HepG2 (cell line): Measurements from ENCODE around the gene ANKRD44. TPM values are rescaled to one million over a fixed set of nuclear protein-coding genes. Genes with fewer than 3 reads are reported as not detected.

Source experiments
- ATAC-seq: fragments of 200-7000 bp; cut with Tn5 transposase; 3 replicates; pipeline ENCODE4 v1.9.1; 2020; ENCODE audit warnings: mild to moderate bottlenecking, moderate library complexity
- BruUV-seq: library from RNA; stranded (reverse); fragments of 400-500 nt; replicated peaks from 2 replicates; lab custom pipeline; 2021; lab: Mats Ljungman, UMichigan
- CTCF ChIA-PET: fragments of 300-600 bp; formaldehyde crosslinking; extraction: SDS; loops from one replicate; lab custom pipeline; 2021; ENCODE audit warnings: low total read pairs, inconsistent platforms, low intra/inter-chr PET ratio; lab: Yijun Ruan, JAX
- POLR2A ChIA-PET: fragments of 350-600 bp; sonication (Branson Sonifier 250); formaldehyde crosslinking; loops from one replicate; lab custom pipeline; 2020; ENCODE audit warnings: antibody characterized with exemption, inconsistent platforms; lab: Yijun Ruan, JAX
- DNase-seq: peaks from one replicate; pipeline ENCODE4 v3.0.0-alpha.2; 2015; ENCODE audit warnings: low spot score
- FAIRE-seq: peaks from 3 replicates; lab custom pipeline; 2011; peaks lifted over from hg19 to GRCh38; lab: Jason Lieb, UNC
- H2AFZ ChIP-seq: one replicate; pipeline ENCODE4 v1.6.1; 2011; ENCODE audit warnings: low read length, inconsistent platforms
- H3K27ac ChIP-seq: fragments of 300-600 bp; 3 replicates; pipeline ENCODE4 v1.8.0; 2011; ENCODE audit warnings: mixed run types, mild to moderate bottlenecking, mixed read lengths, low read length, inconsistent platforms; ENCODE audit not compliant: insufficient read depth; ENCODE audit errors: extremely low read length
- H3K27me3 ChIP-seq, 2 experiments: fragments of 200-600 bp in 1 of 2; 2 replicates in 1 of 2; 3 replicates in 1 of 2; pipeline versions ENCODE4 v1.6.0 to v1.8.0; 2011; ENCODE audit warnings: low read length in 2 of 2, mild to moderate bottlenecking in 2 of 2, moderate library complexity in 2 of 2, inconsistent platforms in 1 of 2; ENCODE audit not compliant: insufficient read depth in 2 of 2, control insufficient read depth in 1 of 2
- H3K36me3 ChIP-seq, 2 experiments: fragments of 200-600 bp in 1 of 2; replicated peaks in 1 of 2; 2 replicates in 1 of 2; 3 replicates in 1 of 2; pipeline versions ENCODE4 v1.5.1 to v1.8.0; 2011; ENCODE audit warnings: low read length in 2 of 2, inconsistent platforms in 1 of 2; ENCODE audit not compliant: insufficient read depth in 2 of 2, control insufficient read depth in 1 of 2
- H3K4me1 ChIP-seq: 2 replicates; pipeline ENCODE4 v1.5.1; 2012; ENCODE audit warnings: low read length, inconsistent platforms; ENCODE audit not compliant: insufficient read depth
- H3K4me2 ChIP-seq: 2 replicates; pipeline ENCODE4 v1.6.0; 2011; ENCODE audit warnings: low read depth, low read length, inconsistent platforms
- H3K4me3 ChIP-seq, 3 experiments: fragments of 200-600 bp in 1 of 3; sonication (generic), shearing (Covaris generic) in 1 of 3; replicated peaks in 1 of 3; 2 replicates each; pipeline ENCODE4 v1.5.1; 2011 to 2016; ENCODE audit warnings: low read length in 3 of 3, inconsistent platforms in 2 of 3, low read depth in 2 of 3, mild to moderate bottlenecking in 2 of 3, control low read depth in 1 of 3, mixed read lengths in 1 of 3; ENCODE audit not compliant: insufficient read depth in 1 of 3
- H3K79me2 ChIP-seq: one replicate; pipeline ENCODE4 v1.6.1; 2011; ENCODE audit warnings: low read length, inconsistent platforms; ENCODE audit not compliant: insufficient read depth
- H3K9ac ChIP-seq: 2 replicates; pipeline ENCODE4 v1.6.0; 2011; ENCODE audit warnings: mild to moderate bottlenecking, low read depth, low read length, inconsistent platforms; ENCODE audit not compliant: insufficient read depth
- H3K9me3 ChIP-seq: 2 replicates; pipeline ENCODE4 v1.5.1; 2012; ENCODE audit warnings: mild to moderate bottlenecking, low read length
- H4K20me1 ChIP-seq: 2 replicates; pipeline ENCODE4 v1.6.0; 2011; ENCODE audit warnings: inconsistent platforms, mild to moderate bottlenecking, low read length, moderate library complexity; ENCODE audit not compliant: insufficient read depth
- FOXM1 ChIP-seq: sonication (generic); formaldehyde crosslinking; IDR thresholded peaks from 2 replicates; pipeline ENCODE4 v1.5.0; 2020; ENCODE audit warnings: missing genetic modification reagents
- HNRNPL ChIP-seq: fragments of 200-400 bp; formaldehyde crosslinking; IDR thresholded peaks from 2 replicates; pipeline ENCODE4 v1.6.1; 2017; ENCODE audit warnings: mild to moderate bottlenecking, low read depth, low read length
- MZF1 ChIP-seq: sonication (generic); formaldehyde crosslinking; IDR thresholded peaks from 2 replicates; pipeline ENCODE4 v1.8.1; 2023; ENCODE audit warnings: mild to moderate bottlenecking, missing genetic modification reagents, borderline replicate concordance
- SALL2 ChIP-seq: sonication (generic); formaldehyde crosslinking; IDR thresholded peaks from 2 replicates; pipeline ENCODE4 v1.8.1; 2023; ENCODE audit warnings: mild to moderate bottlenecking, missing genetic modification reagents, inconsistent platforms
- SMC3 ChIP-seq: IDR thresholded peaks from 2 replicates; pipeline ENCODE4 v1.6.1; 2011; ENCODE audit warnings: low read length, improper control_type of control experiment
- TMF1 ChIP-seq: sonication (generic); formaldehyde crosslinking; IDR thresholded peaks from 2 replicates; pipeline ENCODE4 v1.8.1; 2022; ENCODE audit warnings: low read depth, missing genetic modification reagents
- YEATS4 ChIP-seq: sonication (generic); formaldehyde crosslinking; IDR thresholded peaks from 2 replicates; pipeline ENCODE4 v1.4.0; 2020; ENCODE audit warnings: missing genetic modification reagents, borderline replicate concordance
- ZBTB20 ChIP-seq: sonication (generic); formaldehyde crosslinking; IDR thresholded peaks from 2 replicates; pipeline ENCODE4 v1.8.1; 2023; ENCODE audit warnings: missing genetic modification reagents, low read depth, mild to moderate bottlenecking, borderline replicate concordance
- ZNF10 ChIP-seq: sonication (generic); formaldehyde crosslinking; IDR thresholded peaks from 2 replicates; pipeline ENCODE4 v1.4.0; 2020; ENCODE audit warnings: mild to moderate bottlenecking, low read depth, missing genetic modification reagents, borderline replicate concordance
- ZNF224 ChIP-seq: sonication (generic); formaldehyde crosslinking; IDR thresholded peaks from 2 replicates; pipeline ENCODE4 v1.5.0; 2020; ENCODE audit warnings: mild to moderate bottlenecking, missing genetic modification reagents
- ZNF317 ChIP-seq: sonication (generic); formaldehyde crosslinking; IDR thresholded peaks from 2 replicates; pipeline ENCODE4 v1.5.0; 2020; ENCODE audit warnings: mild to moderate bottlenecking, missing genetic modification reagents
- WGBS: methylation state at CpG from one replicate; pipeline ENCODE4 v1.1.6; 2017; ENCODE audit warnings: low lambda C conversion rate; 5-methylcytosine and 5-hydroxymethylcytosine counted together
- in situ Hi-C: cut with HindIII; loops from 2 replicates; pipeline ENCODE4 v1.10.0; 2017; ENCODE audit warnings: low pct_unique_long_range_greater_than_20kb; ENCODE audit not compliant: extremely low pct_ligation_motif_present
- intact Hi-C: fragments of 100-400 bp; cut with micrococcal nuclease; formaldehyde crosslinking; loops from one replicate; pipeline ENCODE4 v1.10.0; 2022; ENCODE audit not compliant: unreplicated experiment
- polyA plus RNA-seq, 8 experiments: library from polyadenylated mRNA; depleted of rRNA in 3 of 8; stranded (reverse) in 7 of 8; unstranded in 1 of 8; fragments of >200 nt; fragmentation: Illumina TruSeq in 4 of 8; extraction: Trizol in 4 of 8; gene quantifications; 2 replicates each; pipeline versions ENCODE4 v1.2.1 to v1.2.3, GENCODE V29; 2011 to 2016; ENCODE audit warnings: low read depth in 4 of 8, missing spikeins in 1 of 8, mixed read lengths in 1 of 8; ENCODE audit not compliant: insufficient read depth in 1 of 8
- total RNA-seq, 5 experiments: library from RNA; depleted of rRNA; stranded (reverse); fragments of >200 nt; fragmentation: Illumina TruSeq; extraction: Trizol; gene quantifications; 2 replicates each; pipeline ENCODE4 v1.2.3, GENCODE V29; 2016; ENCODE audit warnings: low read depth in 1 of 5
- TF ChIP-seq, protein P1 (sequence below): sonication (generic); formaldehyde crosslinking; IDR thresholded peaks from 2 replicates; pipeline ENCODE4 v1.8.0; 2022; ENCODE audit warnings: mild to moderate bottlenecking, missing genetic modification reagents
- TF ChIP-seq, protein P2 (sequence below): sonication (generic); formaldehyde crosslinking; conservative IDR thresholded peaks from 2 replicates; pipeline ENCODE4 v1.8.1; 2023; ENCODE audit warnings: missing genetic modification reagents
- TF ChIP-seq, protein P3 (sequence below): sonication (generic); formaldehyde crosslinking; IDR thresholded peaks from 2 replicates; pipeline ENCODE4 v1.5.1; 2020; ENCODE audit warnings: missing genetic modification reagents, mild to moderate bottlenecking, borderline replicate concordance
- TF ChIP-seq, protein P4 (sequence below): sonication (generic); formaldehyde crosslinking; IDR thresholded peaks from 2 replicates; pipeline ENCODE4 v1.5.1; 2020; ENCODE audit warnings: missing genetic modification reagents, mild to moderate bottlenecking, borderline replicate concordance

Gene ANKRD44
- total and polyA plus RNA-seq, 2 of the 13 experiments (the other 11 are each of a cell fraction or from before 2014, with no cell fraction given): 0.04 to 0.11 TPM

DNA sequence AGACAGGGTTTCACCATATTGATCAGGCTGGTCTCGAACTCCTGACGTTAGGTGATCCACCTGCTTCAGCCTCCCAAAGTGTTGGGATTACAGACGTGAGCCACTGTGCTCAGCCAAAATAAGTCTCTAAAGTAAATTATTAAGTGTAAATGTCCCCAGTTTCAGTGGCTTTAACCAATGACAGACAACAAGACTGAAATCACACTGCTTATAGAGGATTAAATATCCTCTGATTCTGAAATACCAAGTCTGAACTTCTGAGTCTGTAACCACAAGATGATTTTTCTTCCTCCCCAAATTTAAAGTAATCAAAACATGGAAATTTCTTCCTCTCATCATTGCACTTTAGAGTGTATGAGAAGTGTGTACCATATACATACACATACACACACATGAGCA, 16.5 kb upstream of the ANKRD44 start:
- POLR2A ChIA-PET: no interaction called here
- WGBS: 49% methylated on average over 3 of the region's 3 CpGs

More for the DNA sequence above, 16.5 kb upstream of the ANKRD44 start:
- Histone ChIP-seq H2AFZ (no peak overlapping the region), H4K20me1 (no peaks in the 10 kb centered on the region), H3K27me3 (0 out of 5 replicates have a peak, but pooled peaks cover 0 to 3% of the 10 kb centered on the region in 2 experiments), H3K4me3 (no peak overlapping the region), H3K9me3 (no peaks in the 10 kb centered on the region), H3K27ac (no peak overlapping the region), H3K4me1 (peaks cover 18% of the 10 kb centered on the region), H3K36me3 (no peaks in the 10 kb centered on the region), H3K9ac (no peak overlapping the region), H3K4me2 (no peak overlapping the region), H3K79me2 (no peaks in the 10 kb centered on the region)
- intact Hi-C loops (no loop called here), in situ Hi-C loops (no loop called here)
- no TSS peak for BruUV-seq
- TF ChIP-seq, protein P1, sequence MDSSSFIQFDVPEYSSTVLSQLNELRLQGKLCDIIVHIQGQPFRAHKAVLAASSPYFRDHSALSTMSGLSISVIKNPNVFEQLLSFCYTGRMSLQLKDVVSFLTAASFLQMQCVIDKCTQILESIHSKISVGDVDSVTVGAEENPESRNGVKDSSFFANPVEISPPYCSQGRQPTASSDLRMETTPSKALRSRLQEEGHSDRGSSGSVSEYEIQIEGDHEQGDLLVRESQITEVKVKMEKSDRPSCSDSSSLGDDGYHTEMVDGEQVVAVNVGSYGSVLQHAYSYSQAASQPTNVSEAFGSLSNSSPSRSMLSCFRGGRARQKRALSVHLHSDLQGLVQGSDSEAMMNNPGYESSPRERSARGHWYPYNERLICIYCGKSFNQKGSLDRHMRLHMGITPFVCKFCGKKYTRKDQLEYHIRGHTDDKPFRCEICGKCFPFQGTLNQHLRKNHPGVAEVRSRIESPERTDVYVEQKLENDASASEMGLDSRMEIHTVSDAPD (CRISPR knock-in tag): no peak
- no peak for TF ChIP-seq MZF1
- no peak for TF ChIP-seq HNRNPL
- no peak for TF ChIP-seq YEATS4 (CRISPR knock-in tag)
- no peak for TF ChIP-seq ZNF317
- TF ChIP-seq, protein P2, sequence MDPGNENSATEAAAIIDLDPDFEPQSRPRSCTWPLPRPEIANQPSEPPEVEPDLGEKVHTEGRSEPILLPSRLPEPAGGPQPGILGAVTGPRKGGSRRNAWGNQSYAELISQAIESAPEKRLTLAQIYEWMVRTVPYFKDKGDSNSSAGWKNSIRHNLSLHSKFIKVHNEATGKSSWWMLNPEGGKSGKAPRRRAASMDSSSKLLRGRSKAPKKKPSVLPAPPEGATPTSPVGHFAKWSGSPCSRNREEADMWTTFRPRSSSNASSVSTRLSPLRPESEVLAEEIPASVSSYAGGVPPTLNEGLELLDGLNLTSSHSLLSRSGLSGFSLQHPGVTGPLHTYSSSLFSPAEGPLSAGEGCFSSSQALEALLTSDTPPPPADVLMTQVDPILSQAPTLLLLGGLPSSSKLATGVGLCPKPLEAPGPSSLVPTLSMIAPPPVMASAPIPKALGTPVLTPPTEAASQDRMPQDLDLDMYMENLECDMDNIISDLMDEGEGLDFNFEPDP (CRISPR knock-in tag): no peak
- no peak for TF ChIP-seq ZNF10 (CRISPR knock-in tag)
- TF ChIP-seq, protein P3, sequence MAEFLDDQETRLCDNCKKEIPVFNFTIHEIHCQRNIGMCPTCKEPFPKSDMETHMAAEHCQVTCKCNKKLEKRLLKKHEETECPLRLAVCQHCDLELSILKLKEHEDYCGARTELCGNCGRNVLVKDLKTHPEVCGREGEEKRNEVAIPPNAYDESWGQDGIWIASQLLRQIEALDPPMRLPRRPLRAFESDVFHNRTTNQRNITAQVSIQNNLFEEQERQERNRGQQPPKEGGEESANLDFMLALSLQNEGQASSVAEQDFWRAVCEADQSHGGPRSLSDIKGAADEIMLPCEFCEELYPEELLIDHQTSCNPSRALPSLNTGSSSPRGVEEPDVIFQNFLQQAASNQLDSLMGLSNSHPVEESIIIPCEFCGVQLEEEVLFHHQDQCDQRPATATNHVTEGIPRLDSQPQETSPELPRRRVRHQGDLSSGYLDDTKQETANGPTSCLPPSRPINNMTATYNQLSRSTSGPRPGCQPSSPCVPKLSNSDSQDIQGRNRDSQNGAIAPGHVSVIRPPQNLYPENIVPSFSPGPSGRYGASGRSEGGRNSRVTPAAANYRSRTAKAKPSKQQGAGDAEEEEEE (CRISPR knock-in tag): no peak
- no peak for TF ChIP-seq SMC3
- TF ChIP-seq FOXM1: no peak
- TF ChIP-seq SALL2 (CRISPR knock-in tag): no peak
- TF ChIP-seq ZBTB20 (CRISPR knock-in tag): no peak
- TF ChIP-seq, protein P4, sequence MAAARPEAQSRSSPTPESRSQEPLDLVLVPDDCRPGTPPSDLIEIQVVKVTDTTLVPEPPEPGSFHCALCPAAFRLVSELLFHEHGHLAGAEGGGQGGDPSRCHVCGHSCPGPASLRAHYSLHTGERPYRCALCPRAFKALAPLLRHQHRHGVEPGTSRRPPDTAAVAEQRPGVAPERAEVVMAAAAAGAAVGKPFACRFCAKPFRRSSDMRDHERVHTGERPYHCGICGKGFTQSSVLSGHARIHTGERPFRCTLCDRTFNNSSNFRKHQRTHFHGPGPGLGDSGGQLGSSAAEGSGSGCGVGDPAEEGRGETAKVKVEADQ (CRISPR knock-in tag): no peak
- TF ChIP-seq ZNF224 (CRISPR knock-in tag): no peak
- TF ChIP-seq TMF1: no peak
- ATAC-seq (no peak), FAIRE-seq (no peak), DNase-seq (no peak)
- CTCF ChIA-PET: no interaction called here
